Endothelial cell of umbilical vein (primary cell): ENCODE results near the gene STARD13. TPM values are rescaled to one million over a fixed set of nuclear protein-coding genes. Genes with fewer than 3 reads are reported as not detected.

ENCODE experiments used
- BruUV-seq: library from RNA; stranded (reverse); fragments of 400-500 nt; replicated peaks from 2 replicates; lab custom pipeline; 2021; lab: Mats Ljungman, UMichigan
- CTCF ChIA-PET: fragments of 300-600, 350-600 bp; sonication (Branson Sonifier 250); formaldehyde crosslinking; loops from one replicate; lab custom pipeline; 2021; ENCODE audit warnings: antibody characterized with exemption, inconsistent platforms; lab: Charles Lee
- POLR2A ChIA-PET: fragments of 300-600, 350-600 bp; sonication (Branson Sonifier 250); formaldehyde crosslinking; loops from one replicate; lab custom pipeline; 2021; ENCODE audit warnings: antibody characterized with exemption, inconsistent platforms; lab: Charles Lee
- DNase-seq: peaks from one replicate; pipeline ENCODE4 v3.0.0-alpha.2; 2011; ENCODE audit warnings: low read depth, low spot score
- FAIRE-seq: peaks from 2 replicates; lab custom pipeline; 2011; peaks lifted over from hg19 to GRCh38; lab: Jason Lieb, UNC
- H2AFZ ChIP-seq: 2 replicates; pipeline ENCODE4 v1.6.0; 2012; ENCODE audit warnings: low read depth, low read length, control low read depth, inconsistent platforms
- H3K27ac ChIP-seq: 2 replicates; pipeline ENCODE4 v1.5.1; 2011; ENCODE audit warnings: low read depth, mild to moderate bottlenecking, control low read depth, low read length, moderate library complexity; ENCODE audit not compliant: insufficient read depth
- H3K27me3 ChIP-seq, 2 experiments: 2 replicates each; pipeline versions ENCODE4 v1.6.0 to v1.6.1; 2011; ENCODE audit warnings: low read length in 2 of 2, mixed read lengths in 1 of 2; ENCODE audit not compliant: control insufficient read depth in 2 of 2, insufficient read depth in 2 of 2
- H3K36me3 ChIP-seq, 2 experiments: 2 replicates in 1 of 2; 3 replicates in 1 of 2; pipeline ENCODE4 v1.5.1; 2011; ENCODE audit warnings: low read length in 2 of 2, mild to moderate bottlenecking in 1 of 2, moderate library complexity in 1 of 2; ENCODE audit not compliant: control insufficient read depth in 2 of 2, insufficient read depth in 2 of 2; ENCODE audit errors: extremely low read depth in 1 of 2
- H3K4me1 ChIP-seq: 3 replicates; pipeline ENCODE4 v1.5.1; 2011; ENCODE audit warnings: mild to moderate bottlenecking, low read length; ENCODE audit not compliant: control insufficient read depth, insufficient read depth; ENCODE audit errors: extremely low read depth
- H3K4me2 ChIP-seq: 2 replicates; pipeline ENCODE4 v1.6.1; 2011; ENCODE audit warnings: low read length, control low read depth, mixed read lengths; ENCODE audit not compliant: insufficient read depth
- H3K4me3 ChIP-seq, 3 experiments: fragments of 200-600 bp in 1 of 3; sonication (generic), shearing (Covaris generic) in 1 of 3; replicated peaks in 1 of 3; 2 replicates each; pipeline ENCODE4 v1.5.1; 2011 to 2016; ENCODE audit warnings: control low read depth in 3 of 3, low read length in 3 of 3, mild to moderate bottlenecking in 2 of 3, inconsistent platforms in 1 of 3, low read depth in 1 of 3, moderate library complexity in 1 of 3; ENCODE audit not compliant: insufficient read depth in 1 of 3
- H3K79me2 ChIP-seq: 2 replicates; pipeline ENCODE4 v1.6.0; 2012; ENCODE audit warnings: low read length, inconsistent platforms; ENCODE audit not compliant: control insufficient read depth, insufficient read depth
- H3K9ac ChIP-seq: replicated peaks from 2 replicates; pipeline ENCODE3; 2011; ENCODE audit warnings: low read length, control low read depth; ENCODE audit not compliant: insufficient read depth; ENCODE audit errors: extremely low read depth
- H3K9me1 ChIP-seq: replicated peaks from 3 replicates; pipeline ENCODE4 v1.6.0; 2011; ENCODE audit warnings: mild to moderate bottlenecking, low read length; ENCODE audit not compliant: control insufficient read depth, insufficient read depth; ENCODE audit errors: extremely low read depth
- H3K9me3 ChIP-seq: replicated peaks from 2 replicates; pipeline ENCODE4 v1.5.1; 2012; ENCODE audit warnings: low read length, inconsistent platforms; ENCODE audit not compliant: control insufficient read depth, insufficient read depth
- H4K20me1 ChIP-seq: replicated peaks from 2 replicates; pipeline ENCODE3; 2011; ENCODE audit warnings: mild to moderate bottlenecking, low read length; ENCODE audit not compliant: control insufficient read depth, insufficient read depth; ENCODE audit errors: extremely low read depth
- CTCF ChIP-seq, 2 donors: IDR thresholded peaks; 1 replicate in 1 of 2; 2 replicates in 1 of 2; pipeline ENCODE4 v1.5.1; 2011; ENCODE audit warnings: low read length in 2 of 2, mild to moderate bottlenecking in 2 of 2, moderate library complexity in 2 of 2, control low read depth in 1 of 2, inconsistent platforms in 1 of 2, low read depth in 1 of 2; ENCODE audit not compliant: insufficient read depth in 1 of 2; ENCODE audit errors: extremely low read depth in 1 of 2
- EZH2 ChIP-seq: IDR thresholded peaks from 2 replicates; pipeline ENCODE4 v1.6.1; 2012; ENCODE audit warnings: borderline replicate concordance, low read depth, mild to moderate bottlenecking, moderate library complexity, low read length, inconsistent platforms; ENCODE audit not compliant: severe bottlenecking
- FOS ChIP-seq: IDR thresholded peaks from 2 replicates; pipeline ENCODE4 v1.6.1; 2011; ENCODE audit warnings: mild to moderate bottlenecking, low read length, moderate library complexity, borderline replicate concordance; ENCODE audit not compliant: insufficient read depth
- GATA2 ChIP-seq: IDR thresholded peaks from 2 replicates; pipeline ENCODE4 v1.7.0; 2011; ENCODE audit warnings: low read depth, mild to moderate bottlenecking, moderate library complexity, mixed read lengths, low read length; ENCODE audit not compliant: insufficient read length, insufficient read depth
- JUN ChIP-seq: IDR thresholded peaks from 2 replicates; pipeline ENCODE4 v1.6.1; 2011; ENCODE audit warnings: borderline replicate concordance, low read depth; ENCODE audit not compliant: insufficient read length, insufficient read depth
- MAX ChIP-seq: IDR thresholded peaks from 2 replicates; pipeline ENCODE4 v1.6.1; 2011; ENCODE audit not compliant: insufficient read depth, insufficient read length
- MYC ChIP-seq: IDR thresholded peaks from one replicate; pipeline ENCODE4 v1.6.1; 2011; ENCODE audit warnings: mild to moderate bottlenecking, low read depth, low read length
- POLR2A ChIP-seq: IDR thresholded peaks from 2 replicates; pipeline ENCODE4 v1.6.1; 2012; ENCODE audit warnings: low read depth, mild to moderate bottlenecking, control low read depth, low read length
- POLR2AphosphoS5 ChIP-seq: IDR thresholded peaks from 2 replicates; pipeline ENCODE4 v1.6.1; 2012; ENCODE audit warnings: low read depth, mild to moderate bottlenecking, control low read depth, low read length, moderate library complexity; ENCODE audit not compliant: insufficient read depth
- dilution Hi-C: fragments of 300-500 bp; cut with MboI; formaldehyde crosslinking; loops from one replicate; pipeline ENCODE4 v1.15.0; 2019; ENCODE audit warnings: low sequenced_read_pairs; ENCODE audit not compliant: extremely low pct_ligation_motif_present
- intact Hi-C: fragments of 100-400 bp; cut with micrococcal nuclease; formaldehyde crosslinking; loops from one replicate; pipeline ENCODE4 v1.10.0; 2022
- polyA plus RNA-seq, 4 experiments: library from polyadenylated mRNA; depleted of rRNA in 3 of 4; stranded (reverse) in 3 of 4; unstranded in 1 of 4; fragments of >200 nt; gene quantifications; 2 replicates each; pipeline versions ENCODE4 v1.2.1 to v1.2.3, GENCODE V29; 2011 to 2012; ENCODE audit warnings: missing spikeins in 1 of 4
- total RNA-seq: library from RNA; stranded (reverse); gene quantifications from 2 replicates; pipeline ENCODE4 v1.2.3, GENCODE V29; 2021

STARD13 gene
- total and polyA plus RNA-seq, 2 donors (not counting 3 experiments of a cell fraction or from before 2014, with no cell fraction given), result 11.0 to 47.7 TPM

GRCh38 chr13:33263484-33263883 is 22.1 kb downstream of the STARD13 start:
- CTCF ChIA-PET, result interaction anchor here (1.2 kb wide), 1 partner anchor 8 kb away, joined by 3 read pairs; no protein-coding TSS in a partner anchor
- Histone ChIP-seq H3K4me2 (no peak overlapping the region), H3K27me3 (no peaks in the 10 kb centered on the region), H3K9ac (no peak overlapping the region), H3K4me1 (peaks cover 8% of the 10 kb centered on the region), H2AFZ (no peak overlapping the region), H4K20me1 (no peaks in the 10 kb centered on the region), H3K4me3 (no peak overlapping the region), H3K36me3 (peaks cover 1 to 3% of the 10 kb centered on the region in 2 experiments), H3K9me3 (no peaks in the 10 kb centered on the region), H3K79me2 (peaks cover 100% of the 10 kb centered on the region), H3K9me1 (no peaks in the 10 kb centered on the region), H3K27ac (no peak overlapping the region)
- no TSS peak for BruUV-seq
- POLR2A ChIA-PET, result no interaction called here
- DNase-seq (no peak), FAIRE-seq (no peak)
- no peak for TF ChIP-seq CTCF (IDR thresholded peaks at IDR 0.05; ENCODE audit: extremely low read depth in 1 of 2, insufficient read depth in 1 of 2, low read depth in 1 of 2, low read length in 2 of 2)
- no peak for TF ChIP-seq POLR2A
- TF ChIP-seq JUN, result no peak
- dilution Hi-C loops, result no loop called here
- intact Hi-C loops, result loop anchor here (2.0 kb wide), 1 partner anchor 19 kb away; no protein-coding TSS in a partner anchor

DNA sequence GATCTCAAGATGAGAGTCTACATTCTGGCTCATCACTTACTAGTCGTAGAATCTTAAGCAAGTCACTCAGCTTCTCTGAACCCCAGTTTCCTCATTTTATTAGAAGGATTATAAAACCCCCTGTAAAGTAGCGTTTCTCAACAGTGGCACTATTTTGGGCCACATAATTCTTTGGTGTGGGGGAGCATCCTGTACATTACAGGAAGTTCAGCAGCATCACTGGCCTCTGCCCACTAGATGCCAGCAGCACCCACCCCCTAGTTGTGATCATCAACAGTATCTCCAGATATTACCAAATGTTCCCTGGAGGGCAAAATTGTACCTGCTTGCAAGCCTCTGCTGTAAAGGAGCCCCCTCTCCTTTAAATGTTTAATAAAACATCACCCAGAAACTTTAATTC is 22.6 kb downstream of the STARD13 start:
- Histone ChIP-seq H3K27ac (no peak overlapping the region), H3K4me1 (peaks cover 8% of the 10 kb centered on the region)

More for the DNA sequence above, 22.6 kb downstream of the STARD13 start:
- no peak overlapping the region for H3K4me2 ChIP-seq
- no peaks in the 10 kb centered on the region for H4K20me1 ChIP-seq
- DNase-seq (no peak), FAIRE-seq (no peak)
- H3K9me3 ChIP-seq, result no peaks in the 10 kb centered on the region
- H3K9me1 ChIP-seq, result no peaks in the 10 kb centered on the region
- dilution Hi-C loops, result no loop called here
- no peak overlapping the region for H3K9ac ChIP-seq
- peaks cover 100% of the 10 kb centered on the region for H3K79me2 ChIP-seq
- no peak overlapping the region for H2AFZ ChIP-seq
- no peak overlapping the region for H3K4me3 ChIP-seq
- TF ChIP-seq FOS (no peak), MYC (no peak), POLR2AphosphoS5 (no peak), CTCF (IDR thresholded peaks at IDR 0.05; ENCODE audit: extremely low read depth in 1 of 2, insufficient read depth in 1 of 2, low read depth in 1 of 2, low read length in 2 of 2) (no peak), JUN (no peak), GATA2 (no peak), EZH2 (no peak), POLR2A (no peak), MAX (no peak)
- H3K27me3 ChIP-seq, result no peaks in the 10 kb centered on the region
- peaks cover 1 to 3% of the 10 kb centered on the region in 2 experiments for H3K36me3 ChIP-seq
- POLR2A ChIA-PET, result no interaction called here
- BruUV-seq, result no TSS peak
- intact Hi-C loops, result loop anchor here (2.0 kb wide), 1 partner anchor 20 kb away; no protein-coding TSS in a partner anchor
- CTCF ChIA-PET, result interaction anchor here (0.9 to 1.2 kb wide), 2 partner anchors 8 to 12 kb away, joined by 3 read pairs; no protein-coding TSS in a partner anchor
